ENCODE results near the gene LACC1.

GRCh38 chr13:43846496-43847158, 33.1 kb upstream of the LACC1 start:
- TF ChIP-seq POLR2A (IDR thresholded peaks at IDR 0.05) = no peak
- TF ChIP-seq, protein P1, sequence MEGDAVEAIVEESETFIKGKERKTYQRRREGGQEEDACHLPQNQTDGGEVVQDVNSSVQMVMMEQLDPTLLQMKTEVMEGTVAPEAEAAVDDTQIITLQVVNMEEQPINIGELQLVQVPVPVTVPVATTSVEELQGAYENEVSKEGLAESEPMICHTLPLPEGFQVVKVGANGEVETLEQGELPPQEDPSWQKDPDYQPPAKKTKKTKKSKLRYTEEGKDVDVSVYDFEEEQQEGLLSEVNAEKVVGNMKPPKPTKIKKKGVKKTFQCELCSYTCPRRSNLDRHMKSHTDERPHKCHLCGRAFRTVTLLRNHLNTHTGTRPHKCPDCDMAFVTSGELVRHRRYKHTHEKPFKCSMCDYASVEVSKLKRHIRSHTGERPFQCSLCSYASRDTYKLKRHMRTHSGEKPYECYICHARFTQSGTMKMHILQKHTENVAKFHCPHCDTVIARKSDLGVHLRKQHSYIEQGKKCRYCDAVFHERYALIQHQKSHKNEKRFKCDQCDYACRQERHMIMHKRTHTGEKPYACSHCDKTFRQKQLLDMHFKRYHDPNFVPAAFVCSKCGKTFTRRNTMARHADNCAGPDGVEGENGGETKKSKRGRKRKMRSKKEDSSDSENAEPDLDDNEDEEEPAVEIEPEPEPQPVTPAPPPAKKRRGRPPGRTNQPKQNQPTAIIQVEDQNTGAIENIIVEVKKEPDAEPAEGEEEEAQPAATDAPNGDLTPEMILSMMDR (IDR thresholded peaks at IDR 0.05) = no peak
